Measurements from ENCODE around the gene IFNG.

The IFNG gene

DNA sequence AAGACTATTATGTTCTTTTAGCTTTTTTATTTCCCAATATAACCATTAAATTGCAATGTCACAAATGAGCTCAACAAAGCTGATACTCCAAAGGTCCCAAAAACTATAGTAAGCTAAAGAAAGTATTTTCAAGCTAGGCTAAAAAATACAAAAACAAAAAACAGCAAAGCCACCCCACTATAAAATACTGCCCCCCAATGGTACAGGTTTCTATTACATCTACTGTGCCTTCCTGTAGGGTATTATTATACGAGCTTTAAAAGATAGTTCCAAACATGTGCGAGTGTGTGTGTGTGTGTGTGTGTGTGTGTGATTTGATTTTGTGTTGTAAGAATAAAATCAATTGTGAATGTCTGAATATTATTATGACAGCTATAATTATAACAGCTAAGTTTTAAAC, 1.1 kb downstream of the IFNG start:
- TF ChIP-seq, protein P1, sequence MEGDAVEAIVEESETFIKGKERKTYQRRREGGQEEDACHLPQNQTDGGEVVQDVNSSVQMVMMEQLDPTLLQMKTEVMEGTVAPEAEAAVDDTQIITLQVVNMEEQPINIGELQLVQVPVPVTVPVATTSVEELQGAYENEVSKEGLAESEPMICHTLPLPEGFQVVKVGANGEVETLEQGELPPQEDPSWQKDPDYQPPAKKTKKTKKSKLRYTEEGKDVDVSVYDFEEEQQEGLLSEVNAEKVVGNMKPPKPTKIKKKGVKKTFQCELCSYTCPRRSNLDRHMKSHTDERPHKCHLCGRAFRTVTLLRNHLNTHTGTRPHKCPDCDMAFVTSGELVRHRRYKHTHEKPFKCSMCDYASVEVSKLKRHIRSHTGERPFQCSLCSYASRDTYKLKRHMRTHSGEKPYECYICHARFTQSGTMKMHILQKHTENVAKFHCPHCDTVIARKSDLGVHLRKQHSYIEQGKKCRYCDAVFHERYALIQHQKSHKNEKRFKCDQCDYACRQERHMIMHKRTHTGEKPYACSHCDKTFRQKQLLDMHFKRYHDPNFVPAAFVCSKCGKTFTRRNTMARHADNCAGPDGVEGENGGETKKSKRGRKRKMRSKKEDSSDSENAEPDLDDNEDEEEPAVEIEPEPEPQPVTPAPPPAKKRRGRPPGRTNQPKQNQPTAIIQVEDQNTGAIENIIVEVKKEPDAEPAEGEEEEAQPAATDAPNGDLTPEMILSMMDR (IDR thresholded peaks at IDR 0.05; ENCODE audit: low read depth, low read length) = peak; percentile 36
- TF ChIP-seq, protein P2, sequence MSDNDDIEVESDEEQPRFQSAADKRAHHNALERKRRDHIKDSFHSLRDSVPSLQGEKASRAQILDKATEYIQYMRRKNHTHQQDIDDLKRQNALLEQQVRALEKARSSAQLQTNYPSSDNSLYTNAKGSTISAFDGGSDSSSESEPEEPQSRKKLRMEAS (IDR thresholded peaks at IDR 0.05; ENCODE audit: low read depth, low read length) = no peak
- no peak for TF ChIP-seq POLR2A (IDR thresholded peaks at IDR 0.05; ENCODE audit: extremely low read depth, insufficient read length)
- TF ChIP-seq MYC (IDR thresholded peaks at IDR 0.05; ENCODE audit: low read depth, low read length) = no peak
- no peak overlapping the region for H3K4me3 ChIP-seq (ENCODE audit: low read depth, low read length)
- DNase-seq (ENCODE audit: low read depth) = peak; percentile 42

DNA sequence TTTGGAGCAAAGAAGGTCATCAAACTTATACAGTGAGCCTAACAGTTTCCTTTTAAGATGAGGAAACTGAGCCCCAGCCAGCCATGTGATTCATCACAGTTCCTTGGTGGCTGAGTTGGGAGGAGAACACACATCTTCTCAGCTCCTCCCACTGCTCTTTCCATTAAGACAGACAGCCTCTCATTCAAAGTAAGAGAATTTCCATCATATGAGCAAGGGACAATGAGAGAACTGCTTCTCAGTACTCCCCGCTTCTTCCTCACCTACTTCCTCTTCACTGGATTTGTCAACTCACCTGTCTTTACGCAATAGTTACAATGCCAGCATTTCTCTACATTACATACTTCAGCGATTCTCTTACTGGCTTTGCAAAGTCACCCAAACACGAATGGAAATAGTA, 2.2 kb downstream of the IFNG start:
- no peak for DNase-seq (ENCODE audit: low read depth)
- no peak overlapping the region for H3K4me3 ChIP-seq (ENCODE audit: low read depth, low read length)
- TF ChIP-seq MYC (IDR thresholded peaks at IDR 0.05; ENCODE audit: low read depth, low read length) (no peak), POLR2A (IDR thresholded peaks at IDR 0.05; ENCODE audit: extremely low read depth, insufficient read length) (no peak)
- TF ChIP-seq, protein P1 (IDR thresholded peaks at IDR 0.05; ENCODE audit: low read depth, low read length) = no peak
- TF ChIP-seq, protein P2 (IDR thresholded peaks at IDR 0.05; ENCODE audit: low read depth, low read length) = no peak

DNA sequence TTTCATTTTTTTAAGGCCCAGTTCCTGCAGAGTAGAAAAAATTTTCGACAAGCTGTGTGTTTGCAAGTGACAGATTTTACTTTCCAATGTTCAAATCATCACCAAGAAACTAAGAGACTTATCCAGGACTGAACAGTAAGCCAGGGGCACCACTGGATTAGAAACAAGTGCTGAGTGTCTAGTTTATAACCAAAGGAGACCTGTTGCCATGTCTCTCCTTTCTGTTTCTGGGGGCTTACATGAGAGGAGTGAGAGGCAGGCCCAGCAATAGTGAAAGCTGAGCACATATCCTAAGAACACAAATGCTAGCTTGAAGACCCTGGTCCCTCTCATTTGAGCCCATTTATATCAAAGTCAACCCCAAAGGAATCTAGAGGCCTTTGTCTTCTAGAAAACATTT, 2.9 kb downstream of the IFNG start:
- no peak for DNase-seq (ENCODE audit: low read depth)
- TF ChIP-seq, protein P2 (IDR thresholded peaks at IDR 0.05; ENCODE audit: low read depth, low read length) = no peak
- no peak for TF ChIP-seq MYC (IDR thresholded peaks at IDR 0.05; ENCODE audit: low read depth, low read length)
- no peak overlapping the region for H3K4me3 ChIP-seq (ENCODE audit: low read depth, low read length)

DNA sequence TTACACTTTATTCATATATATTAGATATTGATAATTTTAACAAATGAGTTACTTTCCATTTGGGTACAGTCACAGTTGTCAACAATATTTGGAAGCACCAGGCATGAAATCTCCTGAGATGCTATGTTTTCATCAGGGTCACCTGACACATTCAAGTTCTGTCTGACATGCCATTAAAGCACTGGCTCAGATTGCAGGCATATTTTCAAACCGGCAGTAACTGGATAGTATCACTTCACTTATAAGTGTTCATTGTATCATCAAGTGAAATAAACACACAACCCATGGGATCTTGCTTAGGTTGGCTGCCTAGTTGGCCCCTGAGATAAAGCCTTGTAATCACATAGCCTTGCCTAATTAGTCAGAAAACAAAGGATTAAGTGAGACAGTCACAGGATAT, 4.8 kb downstream of the IFNG start:
- TF ChIP-seq, protein P2 (IDR thresholded peaks at IDR 0.05; ENCODE audit: low read depth, low read length) = no peak
- no peak for TF ChIP-seq MYC (IDR thresholded peaks at IDR 0.05; ENCODE audit: low read depth, low read length)
- no peak for TF ChIP-seq POLR2A (IDR thresholded peaks at IDR 0.05; ENCODE audit: extremely low read depth, insufficient read length)
- TF ChIP-seq, protein P1 (IDR thresholded peaks at IDR 0.05; ENCODE audit: low read depth, low read length) = no peak
- no peak for DNase-seq (ENCODE audit: low read depth)
- no peak overlapping the region for H3K4me3 ChIP-seq (ENCODE audit: low read depth, low read length)

DNA sequence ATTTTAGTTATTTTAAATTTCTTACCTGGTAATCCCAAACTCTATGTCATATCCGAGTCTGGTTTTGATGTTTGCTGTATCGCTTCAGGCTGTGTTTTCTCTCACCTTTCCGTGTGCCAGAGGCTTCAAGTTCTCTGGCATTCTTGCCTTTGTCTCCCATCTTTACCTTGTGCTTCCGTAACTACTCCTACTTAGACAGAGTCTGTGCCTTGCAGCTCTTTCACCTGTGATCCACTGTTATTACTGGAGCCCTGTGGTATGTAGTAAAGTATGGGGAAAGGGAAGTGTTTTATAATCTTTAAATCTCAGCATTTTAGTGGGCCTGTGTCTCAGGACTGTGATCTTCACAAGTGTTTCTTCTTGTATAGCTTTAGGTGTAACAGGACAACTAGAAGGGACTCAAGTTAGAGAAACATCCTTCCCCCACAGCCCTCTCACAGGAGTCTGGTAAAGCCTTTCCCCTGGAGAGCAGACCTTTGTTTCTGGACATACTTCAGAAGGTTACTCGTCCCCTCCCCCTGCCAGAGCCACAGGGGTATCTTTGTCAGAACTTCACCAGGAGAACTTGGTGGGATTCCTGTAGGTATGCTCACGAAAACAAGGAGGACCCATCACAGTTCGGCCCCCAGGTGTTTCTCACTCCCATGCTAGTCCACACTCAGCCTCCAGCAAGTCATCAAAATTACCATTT, 11.1 kb downstream of the IFNG start:
- no peak overlapping the region for H3K4me3 ChIP-seq (ENCODE audit: low read depth, low read length)
- TF ChIP-seq POLR2A (IDR thresholded peaks at IDR 0.05; ENCODE audit: extremely low read depth, insufficient read length) = no peak
- TF ChIP-seq, protein P1 (IDR thresholded peaks at IDR 0.05; ENCODE audit: low read depth, low read length) = no peak
- no peak for TF ChIP-seq MYC (IDR thresholded peaks at IDR 0.05; ENCODE audit: low read depth, low read length)
- TF ChIP-seq, protein P2 (IDR thresholded peaks at IDR 0.05; ENCODE audit: low read depth, low read length) = no peak
- DNase-seq (ENCODE audit: low read depth) = no peak

DNA sequence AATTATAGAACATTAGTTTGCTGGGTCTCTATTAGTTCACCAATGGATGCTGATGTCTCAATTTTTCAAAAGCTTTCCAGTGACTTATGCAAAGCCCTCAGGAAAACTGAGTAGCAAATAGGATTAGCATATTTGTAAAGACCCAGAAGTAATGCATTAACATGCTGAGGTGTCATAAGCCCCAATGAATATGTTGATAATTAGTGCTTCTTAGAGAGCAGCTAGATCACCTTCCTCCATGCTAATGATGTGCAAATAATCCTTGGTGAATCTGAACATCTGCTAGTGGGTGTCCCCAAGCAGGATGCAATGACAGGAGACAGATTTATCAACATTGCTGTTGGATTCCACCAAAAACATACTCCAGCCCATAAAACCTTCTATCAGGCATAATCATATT, 19.0 kb downstream of the IFNG start:
- TF ChIP-seq, protein P2 (IDR thresholded peaks at IDR 0.05; ENCODE audit: low read depth, low read length) = no peak
- TF ChIP-seq, protein P1 (IDR thresholded peaks at IDR 0.05; ENCODE audit: low read depth, low read length) = no peak
- H3K4me3 ChIP-seq (ENCODE audit: low read depth, low read length) = no peak overlapping the region
- no peak for DNase-seq (ENCODE audit: low read depth)
